ENCODE data around the gene LHFPL2.

Gene LHFPL2

DNA sequence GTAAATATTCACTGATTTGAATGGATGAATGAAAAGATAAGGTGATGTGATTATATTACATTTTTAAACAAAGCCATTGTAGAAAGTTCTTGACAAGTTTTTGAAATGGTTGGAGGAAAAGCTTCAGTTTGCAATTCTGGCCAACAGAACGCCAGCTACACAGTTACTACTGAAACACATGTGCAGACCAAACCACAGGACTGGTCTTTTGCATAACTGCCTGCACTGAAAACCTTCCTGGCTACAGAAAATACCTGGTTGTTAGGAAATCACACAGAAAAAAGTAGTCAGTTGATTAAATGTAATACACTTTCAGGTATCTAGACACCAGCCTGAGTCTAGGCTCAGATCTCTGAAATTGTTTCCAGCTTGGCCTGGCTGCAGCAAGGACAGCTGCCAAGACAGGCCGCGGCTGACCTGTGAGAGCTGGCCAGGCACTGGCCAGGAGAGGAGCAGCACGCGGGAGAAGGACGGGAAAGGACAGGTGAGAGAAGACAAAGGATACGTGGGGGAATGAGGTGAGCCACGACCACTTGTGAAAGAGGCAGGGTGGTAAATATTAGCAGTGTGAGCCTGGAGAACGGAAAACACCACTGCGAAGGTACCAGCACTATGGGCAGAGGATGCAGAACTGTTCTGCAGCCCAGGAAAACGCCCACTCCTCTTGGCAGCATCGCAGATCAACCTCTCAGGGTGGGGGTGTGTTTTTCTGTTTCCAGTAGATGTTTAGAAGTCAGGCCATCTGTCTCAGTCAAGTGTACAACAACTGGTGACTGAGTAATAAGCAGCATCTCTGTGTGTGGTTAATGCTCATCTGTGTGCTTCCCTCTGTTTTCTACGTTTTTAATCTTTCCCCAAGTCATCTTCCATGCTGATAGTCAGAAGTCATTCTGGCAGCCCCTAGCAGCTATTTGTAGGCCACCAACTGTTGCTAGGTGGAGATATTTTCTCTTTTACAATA is 150.7 kb downstream of the LHFPL2 start:
- Mint-ChIP-seq H3K4me1 (ENCODE audit: low read depth) (peaks cover 3% of the 10 kb centered on the region), H3K9me3 (no peaks in the 10 kb centered on the region), H3K27me3 (ENCODE audit: low read depth) (peaks cover 24% of the 10 kb centered on the region), H3K27ac (peak overlapping the region; percentile 43), H3K36me3 (ENCODE audit: low read depth) (no peaks in the 10 kb centered on the region), H3K4me3 (no peak overlapping the region)

GRCh38 chr5:78496373-78496772 is 152.2 kb downstream of the LHFPL2 start:
- Mint-ChIP-seq H3K27ac (no peak overlapping the region), H3K9me3 (no peaks in the 10 kb centered on the region), H3K4me3 (no peak overlapping the region)

DNA sequence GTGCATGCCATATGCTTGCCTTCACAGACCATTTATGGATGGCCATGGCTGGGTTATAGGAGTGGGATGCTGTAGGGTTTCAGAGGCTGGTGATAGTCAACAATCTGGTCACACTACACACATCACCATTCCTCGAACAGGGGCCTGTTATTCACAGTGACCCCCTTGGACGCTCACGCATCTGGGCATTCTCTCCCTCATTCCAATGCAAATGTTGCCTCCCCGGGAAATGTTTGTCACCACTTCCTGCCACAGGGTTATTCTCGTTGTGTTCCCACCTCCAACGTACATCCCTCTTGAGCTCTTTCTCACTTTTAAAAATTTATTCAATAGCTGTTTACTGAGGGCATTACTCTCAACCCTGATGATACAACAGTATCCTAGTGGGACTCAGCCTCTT is 152.8 kb downstream of the LHFPL2 start:
- H3K27ac Mint-ChIP-seq: no peak overlapping the region

More at GRCh38 chr5:78496373-78496772, 152.2 kb downstream of the LHFPL2 start:
- no peaks in the 10 kb centered on the region for H3K36me3 Mint-ChIP-seq (ENCODE audit: low read depth)
- H3K4me1 Mint-ChIP-seq (ENCODE audit: low read depth): peaks cover 3% of the 10 kb centered on the region
- H3K27me3 Mint-ChIP-seq (ENCODE audit: low read depth): peaks cover 12% of the 10 kb centered on the region

DNA sequence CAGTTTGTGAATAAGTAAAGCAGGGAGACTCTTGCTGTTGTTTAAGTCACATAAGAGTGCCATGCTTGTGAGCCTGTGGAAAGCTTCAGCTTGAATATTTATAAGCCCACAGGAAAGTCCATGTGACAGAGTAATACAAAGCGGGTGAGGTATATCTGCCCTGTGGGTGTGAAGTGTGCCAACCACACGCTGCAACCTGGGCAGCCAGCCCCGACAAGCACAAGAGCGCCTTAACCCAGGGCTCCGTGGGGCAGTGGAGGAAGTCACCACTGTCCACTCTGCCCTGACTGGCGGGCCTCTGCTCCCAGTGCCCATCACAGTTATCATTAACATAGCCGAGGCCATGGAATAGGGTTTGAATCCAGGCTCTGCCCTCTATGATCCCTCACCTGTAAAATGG is 155.9 kb downstream of the LHFPL2 start:
- Mint-ChIP-seq H3K27me3 (ENCODE audit: low read depth) (no peaks in the 10 kb centered on the region), H3K4me1 (ENCODE audit: low read depth) (peaks cover 3% of the 10 kb centered on the region), H3K27ac (no peak overlapping the region), H3K4me3 (no peak overlapping the region), H3K36me3 (ENCODE audit: low read depth) (peaks cover 2% of the 10 kb centered on the region), H3K9me3 (no peaks in the 10 kb centered on the region)

More for the DNA sequence above, 152.8 kb downstream of the LHFPL2 start:
- peaks cover 3% of the 10 kb centered on the region for H3K4me1 Mint-ChIP-seq (ENCODE audit: low read depth)
- H3K4me3 Mint-ChIP-seq: no peak overlapping the region
- H3K27me3 Mint-ChIP-seq (ENCODE audit: low read depth): peaks cover 9% of the 10 kb centered on the region
- H3K36me3 Mint-ChIP-seq (ENCODE audit: low read depth): no peaks in the 10 kb centered on the region
- H3K9me3 Mint-ChIP-seq: no peaks in the 10 kb centered on the region

DNA sequence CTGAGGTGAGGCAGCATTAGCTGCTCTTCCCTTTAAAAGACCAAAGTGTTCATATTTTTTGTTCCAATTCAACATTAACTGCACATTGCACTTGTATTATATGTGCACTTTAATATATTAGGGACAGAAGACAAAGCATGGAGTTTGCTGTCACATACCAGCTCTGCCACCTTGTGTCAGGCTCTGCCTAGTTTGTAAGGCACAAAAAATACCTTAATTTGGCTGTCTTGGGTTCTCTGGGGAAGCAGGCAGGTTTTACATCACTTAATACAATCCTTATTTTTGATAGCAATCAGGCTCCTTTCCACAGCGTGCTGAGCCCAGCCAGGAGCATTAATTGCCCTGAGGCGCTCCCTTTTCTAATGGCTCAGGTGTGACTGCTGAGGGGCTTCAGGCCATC is 156.3 kb downstream of the LHFPL2 start:
- Mint-ChIP-seq H3K9me3 (no peaks in the 10 kb centered on the region), H3K27me3 (ENCODE audit: low read depth) (no peaks in the 10 kb centered on the region), H3K36me3 (ENCODE audit: low read depth) (peaks cover 3% of the 10 kb centered on the region), H3K4me3 (no peak overlapping the region), H3K27ac (no peak overlapping the region), H3K4me1 (ENCODE audit: low read depth) (peaks cover 3% of the 10 kb centered on the region)

DNA sequence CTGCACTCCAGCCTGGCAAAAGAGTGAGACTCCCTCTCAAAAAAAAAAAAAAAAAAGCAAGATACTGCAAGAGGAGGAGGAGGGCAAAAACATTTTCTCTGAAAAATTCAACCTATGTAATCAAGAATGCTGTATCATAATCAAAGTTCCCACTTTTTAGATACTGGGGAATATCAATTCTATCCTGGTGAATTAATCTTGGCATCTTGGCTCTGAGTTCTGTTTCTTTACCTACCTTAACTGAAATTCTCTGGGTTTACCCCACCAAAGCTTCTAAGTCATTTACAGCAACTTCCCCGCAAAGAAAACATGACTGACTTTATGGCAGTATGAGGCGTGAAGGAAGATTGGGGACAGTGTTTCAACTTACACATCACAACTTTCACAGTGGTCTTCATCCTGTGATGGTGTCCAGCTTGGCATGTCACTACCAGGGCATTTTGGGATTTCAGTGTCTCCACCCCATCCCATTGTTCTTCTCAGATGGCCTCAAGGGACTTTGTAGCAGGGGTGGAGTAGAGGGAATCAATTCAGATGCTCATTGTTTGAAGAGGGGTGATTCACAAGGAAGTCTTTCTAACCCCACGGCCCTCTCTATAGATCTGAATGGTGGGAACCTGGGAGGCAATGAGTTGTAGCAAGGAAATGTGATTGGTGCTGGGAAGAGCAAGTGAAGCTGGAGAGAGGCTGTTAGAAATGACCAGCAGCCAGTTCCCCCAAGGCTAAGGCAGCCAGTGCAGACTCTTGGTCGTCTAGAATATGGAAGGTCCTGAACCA is 157.7 kb downstream of the LHFPL2 start:
- peaks cover 1% of the 10 kb centered on the region for H3K4me1 Mint-ChIP-seq (ENCODE audit: low read depth)
- H3K4me3 Mint-ChIP-seq: no peak overlapping the region
- no peaks in the 10 kb centered on the region for H3K27me3 Mint-ChIP-seq (ENCODE audit: low read depth)
- peaks cover 3% of the 10 kb centered on the region for H3K36me3 Mint-ChIP-seq (ENCODE audit: low read depth)
- no peaks in the 10 kb centered on the region for H3K9me3 Mint-ChIP-seq
- no peak overlapping the region for H3K27ac Mint-ChIP-seq

- Mint-ChIP-seq H3K27me3 (ENCODE audit: low read depth) (no peaks in the 10 kb centered on the region), H3K36me3 (ENCODE audit: low read depth) (peaks cover 3% of the 10 kb centered on the region), H3K27ac (no peak overlapping the region)
These were observed 160.7 kb downstream of the LHFPL2 start for GRCh38 chr5:78487846-78488245.

DNA sequence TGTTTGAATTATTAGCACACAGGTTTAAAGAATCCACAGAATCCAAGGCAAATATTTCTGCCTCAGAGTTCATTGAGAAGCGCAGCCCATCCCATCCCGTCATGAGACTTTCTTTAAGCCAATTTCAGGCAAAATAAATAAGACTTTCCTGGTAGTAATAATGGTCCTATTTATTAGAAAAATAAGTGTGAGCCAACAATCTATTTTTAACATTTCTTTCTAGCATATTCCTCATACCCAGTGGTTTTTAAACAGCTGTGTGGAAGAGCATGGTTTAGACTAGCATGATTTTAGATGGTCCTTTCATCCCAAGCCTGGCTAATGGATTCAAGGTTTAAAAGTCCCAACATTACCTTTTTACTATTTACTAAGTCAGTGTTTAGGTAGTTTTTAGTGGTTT is 162.4 kb downstream of the LHFPL2 start:
- Mint-ChIP-seq H3K9me3 (no peaks in the 10 kb centered on the region), H3K36me3 (ENCODE audit: low read depth) (peaks cover 3% of the 10 kb centered on the region), H3K4me3 (no peak overlapping the region), H3K27ac (no peak overlapping the region), H3K4me1 (ENCODE audit: low read depth) (peaks cover 8% of the 10 kb centered on the region), H3K27me3 (ENCODE audit: low read depth) (no peaks in the 10 kb centered on the region)

More at GRCh38 chr5:78487846-78488245, 160.7 kb downstream of the LHFPL2 start:
- Mint-ChIP-seq H3K4me3 (no peak overlapping the region), H3K4me1 (ENCODE audit: low read depth) (peaks cover 8% of the 10 kb centered on the region), H3K9me3 (no peaks in the 10 kb centered on the region)

GRCh38 chr5:78483809-78484521 is 164.6 kb downstream of the LHFPL2 start:
- Mint-ChIP-seq H3K4me3 (no peak overlapping the region), H3K27ac (peak overlapping the region; percentile 10), H3K9me3 (no peaks in the 10 kb centered on the region), H3K27me3 (ENCODE audit: low read depth) (no peaks in the 10 kb centered on the region), H3K4me1 (ENCODE audit: low read depth) (peaks cover 8% of the 10 kb centered on the region), H3K36me3 (ENCODE audit: low read depth) (peaks cover 3% of the 10 kb centered on the region)

DNA sequence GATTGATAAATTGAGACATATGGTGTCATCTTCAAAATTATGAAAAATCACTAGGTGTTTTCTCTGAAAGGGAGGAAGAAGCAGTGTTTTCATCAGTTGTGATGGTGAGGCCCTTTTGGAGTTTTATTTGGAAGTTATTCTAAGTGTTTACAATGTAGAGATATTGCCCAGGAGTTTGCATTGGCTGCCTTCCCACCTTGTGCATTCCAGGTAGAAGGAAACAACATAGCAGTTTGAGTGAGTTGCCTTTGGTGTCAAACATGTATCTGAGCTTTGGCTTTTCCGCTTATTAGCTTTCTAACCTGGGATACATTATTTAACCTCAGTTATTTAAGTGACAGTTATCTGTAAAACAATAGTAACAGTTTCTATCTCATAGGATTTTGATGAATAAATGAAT is 165.6 kb downstream of the LHFPL2 start:
- H3K36me3 Mint-ChIP-seq (ENCODE audit: low read depth): peaks cover 3% of the 10 kb centered on the region
- no peak overlapping the region for H3K4me3 Mint-ChIP-seq
- H3K9me3 Mint-ChIP-seq: no peaks in the 10 kb centered on the region
- H3K27ac Mint-ChIP-seq: no peak overlapping the region
- no peaks in the 10 kb centered on the region for H3K27me3 Mint-ChIP-seq (ENCODE audit: low read depth)
- H3K4me1 Mint-ChIP-seq (ENCODE audit: low read depth): peaks cover 8% of the 10 kb centered on the region

- Mint-ChIP-seq H3K4me1 (ENCODE audit: low read depth) (no peaks in the 10 kb centered on the region), H3K27me3 (ENCODE audit: low read depth) (no peaks in the 10 kb centered on the region), H3K36me3 (ENCODE audit: low read depth) (no peaks in the 10 kb centered on the region), H3K9me3 (no peaks in the 10 kb centered on the region), H3K4me3 (no peak overlapping the region), H3K27ac (no peak overlapping the region)
These were observed 171.8 kb downstream of the LHFPL2 start for GRCh38 chr5:78476795-78477194.

GRCh38 chr5:78475370-78475769 is 173.2 kb downstream of the LHFPL2 start:
- no peaks in the 10 kb centered on the region for H3K4me1 Mint-ChIP-seq (ENCODE audit: low read depth)
- no peak overlapping the region for H3K27ac Mint-ChIP-seq
- no peaks in the 10 kb centered on the region for H3K27me3 Mint-ChIP-seq (ENCODE audit: low read depth)
- no peaks in the 10 kb centered on the region for H3K36me3 Mint-ChIP-seq (ENCODE audit: low read depth)
- H3K4me3 Mint-ChIP-seq: no peak overlapping the region
- H3K9me3 Mint-ChIP-seq: no peaks in the 10 kb centered on the region

DNA sequence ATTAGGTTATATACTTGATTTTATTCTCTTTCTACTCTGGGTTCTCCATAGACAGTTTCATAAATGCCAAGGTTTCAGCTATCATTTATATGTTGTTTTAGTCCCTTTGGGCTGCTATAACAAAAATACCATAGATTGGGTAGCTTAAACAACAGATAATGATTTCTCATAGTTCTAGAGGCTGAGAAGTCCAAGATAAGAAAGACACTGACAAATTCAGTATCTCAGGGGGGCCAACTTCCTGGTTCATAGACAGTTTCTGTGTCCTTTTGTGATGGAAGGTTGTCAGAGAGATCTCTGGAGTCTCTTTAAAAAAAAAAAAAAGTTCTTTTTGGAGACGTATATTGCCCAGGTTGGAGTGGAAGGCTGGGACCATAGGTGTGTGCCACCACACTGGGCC is 174.8 kb downstream of the LHFPL2 start:
- no peak overlapping the region for H3K4me3 Mint-ChIP-seq
- no peak overlapping the region for H3K27ac Mint-ChIP-seq
- H3K36me3 Mint-ChIP-seq (ENCODE audit: low read depth): no peaks in the 10 kb centered on the region

GRCh38 chr5:78472469-78473106 is 176.0 kb downstream of the LHFPL2 start:
- Mint-ChIP-seq H3K4me3 (no peak overlapping the region), H3K36me3 (ENCODE audit: low read depth) (no peaks in the 10 kb centered on the region), H3K4me1 (ENCODE audit: low read depth) (no peaks in the 10 kb centered on the region), H3K9me3 (no peaks in the 10 kb centered on the region), H3K27me3 (ENCODE audit: low read depth) (no peaks in the 10 kb centered on the region), H3K27ac (no peak overlapping the region)

More for the DNA sequence above, 174.8 kb downstream of the LHFPL2 start:
- H3K9me3 Mint-ChIP-seq: no peaks in the 10 kb centered on the region
- no peaks in the 10 kb centered on the region for H3K4me1 Mint-ChIP-seq (ENCODE audit: low read depth)
- no peaks in the 10 kb centered on the region for H3K27me3 Mint-ChIP-seq (ENCODE audit: low read depth)

Measured in T-helper 1 cell treated with Interleukin-12 subunit alpha and Interleukin-12 subunit beta and Interleukin-4 antibody, amounts not matched to agents 30 μg/mL and 1 μg/mL, for 36 hours (primary cell).